DMS53 treated with DMSO at 0.1 percent for 48 hours (cell line): ENCODE results near the gene LAMA5.

Experiments
- DNase-seq: peaks from one replicate; lab custom pipeline; 2025; ENCODE audit not compliant: unreplicated experiment; lab: John Stamatoyannopoulos, UW

The LAMA5 gene

DNA sequence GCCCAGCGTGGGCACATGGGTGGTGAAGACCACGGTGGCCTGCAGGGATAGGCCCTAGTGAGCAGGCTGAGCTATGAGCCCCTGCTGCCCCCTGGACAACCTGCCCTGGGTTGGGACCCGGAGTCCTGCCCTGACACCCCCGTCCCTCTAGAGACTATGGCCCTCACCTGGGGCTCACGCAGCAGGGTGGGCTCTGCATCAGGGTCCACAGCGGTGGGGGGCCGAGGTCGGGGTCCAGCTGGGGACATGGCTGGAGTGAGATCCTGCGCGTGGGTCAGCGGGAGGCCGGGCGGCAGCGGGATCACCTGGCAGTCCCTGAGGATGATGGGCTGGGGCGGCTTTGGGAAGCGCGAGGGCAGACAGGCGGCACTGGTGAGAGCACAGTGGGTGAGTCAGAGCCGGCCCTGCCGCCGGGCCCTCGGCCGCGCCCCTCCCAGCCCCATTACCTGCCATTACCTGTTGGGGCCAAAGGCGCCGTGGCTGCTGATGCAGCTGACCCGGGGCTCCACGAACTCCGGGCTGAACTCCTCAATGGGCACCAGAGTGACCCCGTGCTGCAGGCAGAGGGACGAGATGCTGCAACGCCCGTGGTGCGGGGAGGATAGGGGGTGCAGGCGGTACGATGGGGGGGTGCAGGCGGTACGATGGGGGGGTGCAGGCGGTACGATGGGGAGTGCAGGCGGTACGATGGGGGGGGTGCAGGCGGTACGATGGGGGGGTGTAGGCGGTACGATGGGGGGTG lies 36.4 kb downstream of the LAMA5 start:
- DNase-seq, result no peak

- no peak for DNase-seq
These were observed 37.4 kb downstream of the LAMA5 start for GRCh38 chr20:62329389-62330377.

DNA sequence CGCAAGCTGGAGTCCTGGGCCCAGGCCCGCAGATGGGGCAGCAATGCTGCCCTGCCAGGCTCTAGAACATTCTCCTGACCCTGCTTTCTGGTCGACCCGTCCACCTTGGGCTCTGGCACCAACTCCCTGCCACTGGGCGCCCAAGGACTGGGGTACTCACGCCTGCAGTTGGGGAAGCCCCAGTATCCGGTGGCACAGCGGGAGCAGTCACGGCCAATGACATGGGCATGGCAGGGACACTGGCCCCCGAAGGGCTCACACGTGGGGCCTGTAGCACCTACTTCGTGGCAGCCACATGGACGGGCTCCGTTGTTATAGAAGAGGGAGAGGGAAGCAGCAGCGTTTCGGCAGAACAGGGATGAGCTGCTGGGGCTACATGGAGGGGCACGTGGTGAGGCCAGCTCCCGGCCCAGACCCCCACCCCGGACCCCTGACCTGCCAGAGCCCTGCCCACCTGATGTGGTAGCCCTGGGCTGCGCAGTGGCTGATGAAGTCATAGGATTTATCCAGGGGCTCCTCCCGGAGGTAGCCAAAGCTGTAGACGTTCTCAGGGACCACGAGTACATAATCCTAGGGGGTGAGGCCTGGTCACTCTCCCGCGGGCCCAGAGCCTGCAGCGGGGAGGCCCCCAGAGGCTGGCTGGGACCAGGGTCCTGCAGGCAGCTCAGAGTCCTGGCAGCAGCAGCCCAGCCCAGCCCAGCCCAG lies 38.3 kb downstream of the LAMA5 start:
- DNase-seq, result no peak

GRCh38 chr20:62327726-62328495 lies 39.2 kb downstream of the LAMA5 start:
- no peak for DNase-seq

- DNase-seq, result no peak
These were observed 40.0 kb downstream of the LAMA5 start for GRCh38 chr20:62326959-62327725.

- DNase-seq, result no peak
These were observed 40.6 kb downstream of the LAMA5 start for GRCh38 chr20:62326559-62326958.

GRCh38 chr20:62325172-62325905 lies 41.8 kb downstream of the LAMA5 start:
- no peak for DNase-seq

DNA sequence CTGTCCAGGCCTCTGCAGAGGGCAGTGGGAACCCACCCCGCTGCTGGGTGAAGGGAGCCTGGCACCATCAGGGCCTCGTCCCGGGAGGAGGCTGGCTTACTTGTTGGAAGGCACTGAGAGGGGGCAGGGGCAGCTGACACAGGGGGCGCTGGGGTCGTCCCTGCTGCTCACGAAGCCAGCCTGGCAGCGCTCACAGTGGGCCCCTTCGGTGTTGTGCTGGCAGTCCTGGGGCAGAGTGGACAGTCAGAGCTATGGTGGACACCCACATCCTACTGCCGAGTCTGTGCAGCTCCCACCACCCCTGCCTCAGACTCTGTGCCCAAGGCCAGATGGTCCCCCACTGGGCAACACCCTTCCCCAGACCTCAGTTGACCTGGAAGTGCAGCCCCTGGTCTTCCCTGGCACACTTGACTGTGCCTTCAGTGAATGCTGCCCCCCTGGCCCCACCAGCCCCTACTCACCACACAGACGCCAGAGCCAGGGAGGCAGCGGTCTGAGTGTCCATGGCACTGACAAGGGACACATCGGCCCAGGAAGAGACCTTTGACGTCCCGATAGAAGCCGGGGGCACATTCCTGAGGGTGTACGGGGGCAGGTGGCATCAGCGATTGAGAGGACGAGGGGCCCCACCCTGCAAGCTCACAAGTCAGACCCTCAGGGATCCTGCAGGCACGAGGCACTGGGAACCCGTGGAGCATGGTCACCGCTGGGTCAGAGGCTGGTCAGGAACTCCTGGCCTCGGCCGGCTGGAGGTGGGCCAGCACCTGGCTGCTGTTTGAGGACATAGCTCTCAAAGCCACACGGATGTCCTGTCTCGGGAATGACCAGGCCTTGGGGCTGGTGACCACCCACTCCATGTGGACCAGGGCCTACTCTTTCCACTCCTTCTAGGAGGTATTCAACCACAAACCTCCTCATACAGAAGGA lies 42.9 kb downstream of the LAMA5 start:
- DNase-seq, result no peak

GRCh38 chr20:62323146-62323979 lies 43.7 kb downstream of the LAMA5 start:
- no peak for DNase-seq

DNA sequence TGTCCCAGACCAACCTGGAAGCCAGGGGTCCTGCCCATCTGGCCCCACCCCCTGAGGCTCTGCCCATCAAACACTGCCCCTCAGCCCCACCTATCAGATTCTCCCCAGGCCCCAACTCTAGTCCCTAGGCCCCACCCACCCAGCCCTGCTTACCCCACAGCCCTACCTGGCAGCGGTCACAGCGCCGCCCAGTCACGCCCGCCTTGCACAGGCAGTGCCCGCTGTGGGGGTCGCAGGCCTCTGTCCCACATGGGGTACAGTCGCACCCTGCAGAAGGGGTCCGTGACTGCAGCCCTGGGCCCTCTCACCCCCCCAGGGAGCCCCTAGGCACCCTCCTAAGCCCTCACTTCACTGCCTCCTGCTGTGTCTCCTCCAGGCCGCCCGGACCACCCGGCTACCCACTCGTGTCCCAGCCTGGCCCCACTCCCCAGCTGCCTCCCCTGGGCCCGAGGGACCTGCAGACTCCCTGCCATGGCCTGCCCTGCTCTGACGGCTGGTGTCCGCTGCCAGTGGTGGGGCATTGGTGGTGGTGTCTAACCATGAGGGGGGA lies 44.5 kb downstream of the LAMA5 start:
- no peak for DNase-seq

- DNase-seq, result no peak
These were observed 45.1 kb downstream of the LAMA5 start for GRCh38 chr20:62321975-62322374.

DNA sequence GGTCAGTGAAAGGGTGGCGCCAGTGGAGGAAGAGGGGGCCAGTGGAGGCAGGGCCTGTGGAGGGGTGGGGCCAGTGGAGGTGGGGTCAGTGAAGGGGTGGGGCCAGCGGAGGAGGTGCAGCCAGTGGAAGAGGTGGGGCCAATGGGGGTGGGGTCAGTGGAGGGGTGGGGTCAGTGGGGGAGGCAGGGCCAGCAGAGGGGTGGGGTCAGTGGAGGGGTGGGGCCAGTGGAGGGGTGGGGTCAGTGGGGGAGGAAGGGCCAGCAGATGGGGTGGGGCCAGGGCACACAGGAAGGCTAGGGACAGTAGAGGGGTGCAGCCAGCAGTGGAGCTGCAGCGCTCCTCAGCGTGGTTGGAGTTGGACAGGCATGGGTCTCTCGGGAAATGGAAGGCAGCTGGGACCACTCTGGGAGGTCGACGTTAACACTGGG lies 45.6 kb downstream of the LAMA5 start:
- DNase-seq, result no peak

DNA sequence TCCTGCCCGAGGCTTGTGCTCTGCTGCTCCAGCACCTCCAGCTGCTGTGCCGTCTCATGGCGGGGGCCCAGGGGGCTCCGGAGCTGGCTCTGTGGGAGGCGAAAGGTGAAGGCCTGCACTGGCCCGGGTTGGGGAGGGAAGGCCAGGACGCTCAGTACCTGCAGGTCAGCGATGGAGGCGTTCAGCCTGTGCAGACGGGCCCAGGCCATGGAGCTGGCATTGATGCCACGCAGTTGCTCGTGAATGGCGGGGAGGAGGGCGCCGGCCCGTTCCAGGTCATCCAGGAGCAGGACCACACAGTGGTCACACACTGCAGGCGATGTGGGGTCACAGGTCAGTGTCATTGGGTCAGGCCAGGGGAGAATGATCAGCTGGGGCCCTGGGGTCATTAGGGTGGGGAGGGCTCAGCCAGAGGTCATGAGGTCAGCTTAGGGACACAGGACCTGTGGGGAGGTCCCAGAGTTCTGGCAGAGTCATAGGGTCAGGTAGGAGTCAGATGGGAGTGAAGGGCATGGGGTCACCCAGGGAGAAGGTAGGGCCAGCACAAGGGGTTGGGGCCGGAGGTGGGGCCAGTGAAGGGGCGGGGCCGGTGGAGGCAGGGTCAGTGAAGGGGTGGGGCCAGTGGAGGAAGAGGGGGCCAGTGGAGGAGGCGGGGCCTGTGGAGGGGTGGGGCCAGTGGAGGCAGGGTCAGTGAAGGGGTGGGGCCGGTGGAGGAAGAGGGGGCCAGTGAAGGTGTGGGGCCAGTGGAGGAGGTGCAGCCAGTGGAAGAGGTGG lies 46.3 kb downstream of the LAMA5 start:
- DNase-seq, result no peak

- no peak for DNase-seq
These were observed 47.7 kb downstream of the LAMA5 start for GRCh38 chr20:62319346-62319909.

DNA sequence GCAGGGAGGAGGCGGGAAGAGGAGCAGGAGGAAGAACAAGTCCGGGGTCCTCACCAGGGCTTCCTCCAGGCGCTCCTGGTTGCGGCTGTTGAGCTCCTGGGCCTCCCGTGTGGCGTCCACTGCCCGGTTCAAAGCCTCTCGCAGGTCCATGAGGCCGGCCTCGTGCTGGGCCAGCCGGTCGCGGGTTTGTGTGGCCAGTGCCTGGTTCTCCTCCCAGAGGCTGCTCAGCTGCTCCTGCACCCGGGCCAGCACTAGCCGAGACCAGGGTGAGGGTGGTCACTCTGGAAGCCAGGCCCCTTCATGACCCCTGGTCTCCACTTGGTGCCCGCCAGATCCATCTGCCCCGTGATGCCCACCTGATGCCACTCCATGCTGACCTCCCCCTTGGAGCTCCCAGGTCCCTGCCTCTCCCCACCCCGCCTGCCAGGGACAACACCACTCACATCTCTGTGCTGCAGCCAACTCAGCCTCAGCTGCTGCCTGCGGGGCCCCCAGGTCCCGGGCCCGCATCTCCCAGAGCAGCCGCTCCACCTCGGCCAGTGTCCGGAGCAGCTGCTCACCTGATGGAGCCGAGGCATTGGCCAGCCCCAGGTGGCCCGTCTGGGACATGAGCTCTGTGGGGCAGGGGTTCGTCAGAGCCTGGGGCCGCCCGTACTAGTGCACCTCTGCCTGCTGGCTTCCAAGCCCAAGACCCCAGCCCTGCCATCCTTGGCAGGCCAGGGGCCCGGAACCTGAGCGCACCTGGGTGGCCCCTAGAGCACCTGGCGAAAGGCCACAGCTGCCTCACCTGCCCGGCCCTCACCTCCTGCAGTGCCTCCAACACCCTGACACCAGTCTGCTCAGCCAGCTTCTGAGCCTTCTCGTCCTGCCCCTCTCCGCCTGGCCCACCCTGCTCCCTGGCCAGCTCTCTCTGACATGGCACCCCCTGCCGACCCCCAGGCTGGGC lies 48.4 kb downstream of the LAMA5 start:
- DNase-seq, result no peak
